Adrenal gland (tissue), 12 donors: Measurements from ENCODE around the gene MMP24. TPM values are rescaled to one million over a fixed set of nuclear protein-coding genes. Genes with fewer than 3 reads are reported as not detected.

Experiments used
- DNase-seq, 7 donors: peaks; one replicate each; pipeline ENCODE4 v3.0.0-alpha.2; 2019 to 2020
- H3K27ac ChIP-seq, 5 donors: fragments of 200-600 bp; sonication (generic) in 4 of 5; 1 replicate in 3 of 5; 2 replicates in 2 of 5; pipeline versions ENCODE4 v1.5.1 to v1.8.0; 2016 to 2020; ENCODE audit warnings: mild to moderate bottlenecking in 1 of 5
- H3K27me3 ChIP-seq: fragments of 200-600 bp; 2 replicates; pipeline ENCODE4 v1.8.0; 2021
- H3K36me3 ChIP-seq, 2 donors: fragments of 200-600 bp; replicated peaks in 1 of 2; 1 replicate in 1 of 2; 2 replicates in 1 of 2; pipeline versions ENCODE4 v1.5.1 to v1.8.0; 2018 to 2022
- H3K4me1 ChIP-seq, 2 donors: fragments of 200-600 bp; replicated peaks in 1 of 2; 1 replicate in 1 of 2; 2 replicates in 1 of 2; pipeline versions ENCODE4 v1.5.1 to v1.8.0; 2018 to 2021
- H3K4me3 ChIP-seq, 4 donors: fragments of 200-600 bp; sonication (generic) in 3 of 4; one replicate each; pipeline ENCODE4 v1.5.1; 2016 to 2018
- H3K9me3 ChIP-seq, 3 donors: fragments of 200-600 bp; sonication (generic) in 1 of 3; replicated peaks in 1 of 3; 1 replicate in 2 of 3; 2 replicates in 1 of 3; pipeline versions ENCODE4 v1.5.1 to v1.8.0; 2016 to 2021
- CTCF ChIP-seq, 6 experiments: fragments of 450-650 bp in 4 of 6; fragments of 200-600 bp in 2 of 6; sonication (generic) in 1 of 6; IDR thresholded peaks; 1 replicate in 5 of 6; 2 replicates in 1 of 6; pipeline versions ENCODE4 v1.5.1 to v1.8.0; 2016 to 2021; ENCODE audit warnings: antibody characterized with exemption in 6 of 6, mild to moderate bottlenecking in 2 of 6, moderate library complexity in 1 of 6
- POLR2A ChIP-seq, 2 donors: fragments of 450-650 bp; IDR thresholded peaks; one replicate each; pipeline ENCODE4 v1.6.1; 2017; ENCODE audit warnings: antibody characterized with exemption in 2 of 2, mild to moderate bottlenecking in 2 of 2, moderate library complexity in 1 of 2
- WGBS, 4 donors: extraction: QIAGEN DNeasy Blood & Tissue Kit in 2 of 4; methylation state at CpG; one replicate each; pipeline versions ENCODE4 v1.1.5 to v1.1.7; 2013 to 2017; 5-methylcytosine and 5-hydroxymethylcytosine counted together
- intact Hi-C, 2 donors: fragments of 100-400 bp; cut with DNase I; formaldehyde crosslinking; loops; one replicate each; pipeline versions ENCODE4 v1.14.1 to v1.15.0; 2022 to 2023
- polyA plus RNA-seq, 3 donors: library from polyadenylated mRNA; stranded (reverse); fragments of 200-250 nt in 2 of 3; fragments of 350-450 nt in 1 of 3; fragmentation: Illumina TruSeq in 1 of 3; extraction: RNeasy Lipid Tissue Mini Kit (QIAGEN cat#74804) in 1 of 3; gene quantifications; one replicate each; pipeline ENCODE4 v1.2.3, GENCODE V29; 2013 to 2014
- total RNA-seq, 9 donors: library from RNA; depleted of rRNA in 4 of 9; stranded (reverse); fragments of >200 nt in 4 of 9; fragments of 120-200 nt in 1 of 9; fragmentation: NEBNext Ultra II Directional in 1 of 9; extraction: Animal tissue kit (Norgen Biotek cat#: 25700) in 1 of 9; gene quantifications; one replicate each; pipeline versions ENCODE4 v1.1.0 to v1.2.4, GENCODE V29; 2013 to 2023
- donor health status: healthy with polysubstance abuse.
- donor health status: Bipolar disorder and iron deficiency.
- donor health status: DM: yes; HTN: yes; CAD: no.
- donor health status: DM: no; HTN: no; CAD: no.
- donor health status: DM: no; HTN: no; CAD: no.
- donor health status: DM: yes; HTN: yes; CAD: no.

Gene MMP24
- total and polyA plus RNA-seq, 12 donors, result 0.09 to 2.3 (median 1.3) TPM

GRCh38 chr20:35284992-35285805, 58.7 kb downstream of the MMP24 start:
- intact Hi-C loops, result no loop called here
- H3K4me3 ChIP-seq, result peak overlapping the region; percentile 17 to 98 (median 75)
- no peaks in the 10 kb centered on the region for H3K27me3 ChIP-seq
- peak overlapping the region in 4 of 5 donors; percentile 19 to 90 (median 74) for H3K27ac ChIP-seq
- H3K36me3 ChIP-seq, result peaks cover 0 to 6% of the 10 kb centered on the region in 2 donors
- 46 to 52% (median 47%) methylated on average over 16 to 19 of the region's 19 CpGs for WGBS, 4 donors
- TF ChIP-seq CTCF (IDR thresholded peaks at IDR 0.05), result no peak
- no peak for TF ChIP-seq POLR2A (IDR thresholded peaks at IDR 0.05)
- no peaks in the 10 kb centered on the region for H3K9me3 ChIP-seq
- DNase-seq, result no peak
- H3K4me1 ChIP-seq, result peaks cover 11 to 30% of the 10 kb centered on the region in 2 donors

GRCh38 chr20:35285806-35286076, 59.3 kb downstream of the MMP24 start:
- Histone ChIP-seq H3K27me3 (no peaks in the 10 kb centered on the region), H3K9me3 (no peaks in the 10 kb centered on the region), H3K27ac (no peak overlapping the region), H3K4me3 (no peak overlapping the region), H3K36me3 (peaks cover 0 to under 1% of the 10 kb centered on the region in 2 donors), H3K4me1 (peaks cover 11 to 25% of the 10 kb centered on the region in 2 donors)
- WGBS, 4 donors, result 79 to 87% (median 85%) methylated on average over 5 of the region's 5 CpGs
- no peak for TF ChIP-seq CTCF (IDR thresholded peaks at IDR 0.05)
- TF ChIP-seq POLR2A (IDR thresholded peaks at IDR 0.05), result no peak
- intact Hi-C loops, result no loop called here
- DNase-seq, result no peak

- DNase-seq, result no peak
- H3K9me3 ChIP-seq, result no peaks in the 10 kb centered on the region
- TF ChIP-seq POLR2A (IDR thresholded peaks at IDR 0.05) (no peak), CTCF (IDR thresholded peaks at IDR 0.05) (no peak)
- peaks cover 11 to 23% of the 10 kb centered on the region in 2 donors for H3K4me1 ChIP-seq
- no peaks in the 10 kb centered on the region for H3K36me3 ChIP-seq
- intact Hi-C loops, result no loop called here
- H3K27ac ChIP-seq, result no peak overlapping the region
- WGBS, 4 donors, result 90 to 100% (median 91%) methylated on average over 1 to 12 of the region's 12 CpGs
- H3K4me3 ChIP-seq, result no peak overlapping the region
- H3K27me3 ChIP-seq, result no peaks in the 10 kb centered on the region
Observed at GRCh38 chr20:35286077-35286898, 59.8 kb downstream of the MMP24 start.

DNA sequence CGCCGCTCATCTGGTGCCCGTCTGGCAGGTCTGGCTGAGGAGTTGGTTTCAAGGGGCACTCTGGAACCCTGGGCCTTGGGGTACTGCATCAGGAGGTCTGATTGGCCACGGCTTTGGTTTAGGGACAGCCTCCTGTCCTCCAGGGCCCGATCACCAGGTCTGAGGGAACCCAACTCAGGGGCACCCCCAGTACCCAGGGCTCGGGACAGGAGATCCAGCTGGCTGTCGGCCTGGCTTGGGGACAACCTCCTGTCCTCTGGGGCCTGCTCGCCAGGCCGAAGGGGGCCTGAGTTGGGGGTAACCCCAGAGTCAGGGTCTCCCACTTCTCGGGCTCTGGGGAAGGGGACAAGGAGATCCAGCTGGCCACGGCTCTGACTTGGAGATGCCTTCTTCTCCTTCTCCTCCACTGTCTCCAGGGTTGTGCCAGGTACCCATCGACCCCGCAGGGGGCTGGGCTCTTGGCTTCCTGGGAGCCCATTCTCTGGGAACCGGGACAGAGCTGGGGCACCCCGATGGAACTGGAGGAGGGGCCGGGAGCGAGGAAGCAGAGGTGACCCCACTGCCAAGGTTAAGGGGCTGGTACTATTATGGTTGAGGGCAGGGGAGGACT, 60.5 kb downstream of the MMP24 start:
- H3K4me3 ChIP-seq, result no peak overlapping the region
- no peaks in the 10 kb centered on the region for H3K27me3 ChIP-seq
- H3K36me3 ChIP-seq, result no peaks in the 10 kb centered on the region
- TF ChIP-seq POLR2A (IDR thresholded peaks at IDR 0.05) (no peak), CTCF (IDR thresholded peaks at IDR 0.05) (no peak)
- intact Hi-C loops, result no loop called here
- no peak overlapping the region for H3K27ac ChIP-seq
- H3K9me3 ChIP-seq, result no peaks in the 10 kb centered on the region
- peaks cover 11 to 23% of the 10 kb centered on the region in 2 donors for H3K4me1 ChIP-seq
- 50 to 87% (median 87%) methylated on average over 2 to 17 of the region's 17 CpGs for WGBS, 4 donors
- no peak for DNase-seq
